Gastroesophageal sphincter (tissue), 3 donors: ENCODE measurements around the gene FREM1.

Source experiments
- POLR2A ChIP-seq, 2 donors: fragments of 450-650 bp; IDR thresholded peaks; one replicate each; pipeline ENCODE4 v1.6.1; 2017; ENCODE audit warnings: antibody characterized with exemption in 2 of 2, mild to moderate bottlenecking in 2 of 2, moderate library complexity in 1 of 2
- TF ChIP-seq, protein P1 (sequence below), 4 experiments: fragments of 200-600 bp in 2 of 4; fragments of 450-650 bp in 2 of 4; sonication (generic) in 1 of 4; IDR thresholded peaks; one replicate each; pipeline ENCODE4 v1.5.1; 2017 to 2019; ENCODE audit warnings: antibody characterized with exemption in 4 of 4, mild to moderate bottlenecking in 2 of 4, moderate library complexity in 2 of 4

DNA sequence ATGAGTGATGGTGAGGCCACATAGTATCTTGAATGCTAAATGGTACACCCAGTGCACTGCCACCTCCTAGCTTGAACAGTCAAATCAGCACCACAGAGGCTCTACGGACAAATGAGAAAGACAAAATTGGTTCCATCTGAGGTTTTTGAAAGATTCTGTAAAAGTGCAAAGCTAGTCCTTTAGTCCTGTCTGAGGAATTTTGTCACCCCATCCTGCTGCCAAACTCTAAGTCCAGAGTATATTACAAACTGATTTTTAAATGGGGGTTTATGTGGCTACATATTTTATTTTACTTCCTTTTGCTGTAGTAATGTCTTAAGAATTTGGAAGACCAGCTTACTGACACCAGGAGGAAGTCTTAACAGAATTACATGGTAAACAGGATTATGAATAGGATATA lies 7.7 kb downstream of the FREM1 start:
- TF ChIP-seq, protein P1, sequence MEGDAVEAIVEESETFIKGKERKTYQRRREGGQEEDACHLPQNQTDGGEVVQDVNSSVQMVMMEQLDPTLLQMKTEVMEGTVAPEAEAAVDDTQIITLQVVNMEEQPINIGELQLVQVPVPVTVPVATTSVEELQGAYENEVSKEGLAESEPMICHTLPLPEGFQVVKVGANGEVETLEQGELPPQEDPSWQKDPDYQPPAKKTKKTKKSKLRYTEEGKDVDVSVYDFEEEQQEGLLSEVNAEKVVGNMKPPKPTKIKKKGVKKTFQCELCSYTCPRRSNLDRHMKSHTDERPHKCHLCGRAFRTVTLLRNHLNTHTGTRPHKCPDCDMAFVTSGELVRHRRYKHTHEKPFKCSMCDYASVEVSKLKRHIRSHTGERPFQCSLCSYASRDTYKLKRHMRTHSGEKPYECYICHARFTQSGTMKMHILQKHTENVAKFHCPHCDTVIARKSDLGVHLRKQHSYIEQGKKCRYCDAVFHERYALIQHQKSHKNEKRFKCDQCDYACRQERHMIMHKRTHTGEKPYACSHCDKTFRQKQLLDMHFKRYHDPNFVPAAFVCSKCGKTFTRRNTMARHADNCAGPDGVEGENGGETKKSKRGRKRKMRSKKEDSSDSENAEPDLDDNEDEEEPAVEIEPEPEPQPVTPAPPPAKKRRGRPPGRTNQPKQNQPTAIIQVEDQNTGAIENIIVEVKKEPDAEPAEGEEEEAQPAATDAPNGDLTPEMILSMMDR (IDR thresholded peaks at IDR 0.05), result no peak
- no peak for TF ChIP-seq POLR2A (IDR thresholded peaks at IDR 0.05)
